NCI-H1048 (cell line): ENCODE measurements around the gene ITGA7.

Experiments
- DNase-seq: peaks from one replicate; lab custom pipeline; 2025; lab: John Stamatoyannopoulos, UW

ITGA7 gene

DNA sequence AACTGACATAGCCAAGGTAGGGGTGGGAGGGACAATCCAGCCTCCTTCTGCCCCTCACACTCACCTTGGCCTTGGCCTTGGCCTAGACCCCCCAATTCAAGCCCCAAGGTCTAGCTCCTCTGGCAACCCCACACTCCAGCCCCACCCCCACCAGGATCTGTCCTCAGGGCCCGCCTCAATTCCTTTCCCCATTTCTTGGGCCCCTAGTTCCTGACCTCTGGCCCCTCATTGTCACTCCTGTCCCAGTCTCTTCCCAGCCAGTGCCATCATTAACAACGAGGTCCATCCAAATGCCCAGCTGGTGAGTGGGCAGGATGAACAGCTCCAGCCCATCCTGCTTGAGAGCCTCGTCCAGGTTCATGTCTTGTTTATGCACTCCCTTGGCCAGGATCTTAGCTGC lies 28.4 kb upstream of the ITGA7 start:
- DNase-seq: no peak

DNA sequence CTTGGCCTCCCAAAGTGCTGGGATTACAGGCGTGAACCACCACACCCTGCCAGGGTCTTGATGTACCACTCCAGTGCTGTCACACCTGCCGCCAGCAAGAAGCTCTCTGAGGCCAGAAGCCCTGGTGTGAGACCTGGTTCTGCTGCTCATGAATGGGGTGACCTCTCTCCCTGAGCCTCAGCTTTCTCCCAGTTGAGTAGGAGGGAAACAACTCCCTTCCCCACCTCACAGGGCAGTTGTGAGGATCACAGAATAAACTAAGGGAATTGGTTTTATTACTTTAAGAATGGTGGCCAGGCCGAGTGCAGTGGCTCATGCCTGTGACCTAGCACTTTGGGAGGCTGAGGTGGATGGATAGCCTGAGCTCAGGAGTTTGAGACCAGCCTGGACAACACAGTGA lies 26.9 kb upstream of the ITGA7 start:
- DNase-seq: no peak

DNA sequence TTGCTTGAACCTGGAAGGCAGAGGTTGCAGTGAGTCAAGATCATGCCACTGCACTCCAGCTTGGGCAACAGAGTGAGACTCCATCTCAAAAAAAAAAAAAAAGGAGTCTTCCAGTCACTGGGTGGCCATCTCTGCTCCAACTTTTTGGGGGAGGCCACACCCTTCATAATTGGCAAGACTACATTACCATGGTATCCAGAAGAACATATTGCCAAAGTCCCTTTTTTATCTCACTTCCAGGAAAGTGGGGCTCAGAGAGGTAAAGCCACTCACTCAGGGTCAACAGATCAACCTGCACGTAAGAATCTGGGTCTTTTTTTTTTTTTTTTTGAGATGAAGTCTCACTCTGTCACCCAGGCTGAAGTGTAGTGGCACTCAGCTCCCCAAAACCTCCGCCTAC lies 26.2 kb upstream of the ITGA7 start:
- DNase-seq: no peak

DNA sequence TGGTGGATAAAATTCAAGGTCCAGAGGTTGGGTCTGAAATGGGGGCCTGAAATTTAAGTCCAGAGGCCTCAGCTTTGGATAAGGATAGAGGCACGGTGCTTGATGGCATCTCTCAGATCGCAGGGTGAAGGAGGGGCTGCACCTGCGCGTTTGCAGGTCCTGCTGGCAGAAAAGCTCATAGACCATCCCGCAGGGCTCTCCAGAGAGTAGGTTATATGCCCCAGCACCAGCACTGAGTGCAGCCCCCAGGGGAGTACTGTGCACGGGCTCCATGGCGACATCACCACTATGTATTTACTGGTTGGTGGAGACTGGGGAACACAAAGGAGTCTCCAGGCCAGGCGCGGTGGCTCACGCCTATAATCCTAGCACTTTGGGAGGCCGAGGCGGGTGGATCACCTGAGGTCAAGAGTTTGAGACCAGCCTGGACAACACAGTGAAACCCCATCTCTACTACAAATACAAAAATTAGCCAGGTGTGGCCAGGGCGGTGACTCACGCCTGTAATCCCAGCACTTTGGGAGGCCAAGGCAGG lies 25.4 kb upstream of the ITGA7 start:
- DNase-seq: no peak

DNA sequence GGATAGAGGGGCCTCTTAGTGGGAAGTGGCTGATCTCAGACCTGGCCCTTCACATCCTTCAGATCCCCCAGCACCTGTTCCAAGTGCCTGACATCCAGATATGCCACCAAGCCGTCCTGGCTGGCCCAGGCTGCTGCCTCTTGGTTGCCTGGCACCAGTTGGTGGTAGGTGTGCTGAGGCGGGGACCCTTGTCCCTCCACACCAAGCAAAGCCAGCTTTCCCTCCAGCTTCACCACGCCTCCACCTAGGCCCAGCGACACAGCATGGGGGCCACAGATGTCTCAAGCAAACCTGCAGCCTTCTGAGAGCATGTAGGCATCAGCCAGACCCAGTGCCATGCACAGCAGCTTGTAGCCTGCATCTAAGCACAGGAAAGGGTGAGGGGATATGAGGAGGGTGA lies 24.6 kb upstream of the ITGA7 start:
- no peak for DNase-seq

DNA sequence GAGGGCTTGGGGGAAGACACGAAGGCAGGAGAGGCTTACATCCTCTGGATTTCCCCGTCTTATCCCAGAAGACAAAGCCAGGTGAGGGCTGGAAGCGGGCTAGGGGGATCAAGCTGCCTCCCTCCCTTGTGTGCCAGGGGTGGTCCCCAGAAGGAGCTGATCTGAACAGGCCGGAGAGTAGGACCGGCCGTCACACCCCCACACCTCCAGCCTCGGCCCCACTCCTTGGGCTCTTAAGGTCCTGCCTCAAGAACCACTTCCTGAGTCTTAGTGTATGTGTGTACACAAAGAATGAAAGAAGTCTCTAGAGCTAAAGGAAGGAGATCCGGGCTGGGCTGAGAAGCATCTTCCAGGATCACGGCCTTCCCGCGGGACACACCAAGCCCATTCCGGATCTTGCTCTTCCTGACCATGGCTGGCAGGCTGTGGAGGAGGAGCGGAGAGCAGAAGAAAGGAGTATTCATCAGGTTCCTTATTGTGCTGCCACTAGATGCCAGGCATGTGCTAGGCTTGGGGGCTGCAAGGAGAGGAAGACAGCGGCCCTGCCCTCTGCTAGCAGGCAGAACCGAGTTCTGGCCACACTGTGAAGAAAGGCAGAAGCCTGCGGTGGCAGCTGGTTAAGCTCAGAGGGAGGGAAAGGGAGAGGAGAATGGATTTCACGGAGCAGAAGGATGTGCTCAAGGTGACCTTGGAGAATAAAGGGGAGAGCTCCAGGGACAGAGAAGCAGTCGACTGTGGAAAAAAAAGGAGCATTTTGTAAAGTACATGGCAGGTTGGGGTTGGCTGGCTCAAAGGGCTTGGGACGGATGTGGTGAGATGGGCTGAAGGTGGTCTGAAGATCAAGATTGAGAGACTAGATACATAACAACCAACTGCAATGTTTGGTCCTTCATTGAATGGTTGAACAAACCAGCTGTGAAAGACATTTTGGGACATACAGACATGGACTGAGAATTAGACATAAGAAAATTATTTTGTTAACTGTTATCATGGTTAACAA lies 22.4 kb upstream of the ITGA7 start:
- DNase-seq: no peak

DNA sequence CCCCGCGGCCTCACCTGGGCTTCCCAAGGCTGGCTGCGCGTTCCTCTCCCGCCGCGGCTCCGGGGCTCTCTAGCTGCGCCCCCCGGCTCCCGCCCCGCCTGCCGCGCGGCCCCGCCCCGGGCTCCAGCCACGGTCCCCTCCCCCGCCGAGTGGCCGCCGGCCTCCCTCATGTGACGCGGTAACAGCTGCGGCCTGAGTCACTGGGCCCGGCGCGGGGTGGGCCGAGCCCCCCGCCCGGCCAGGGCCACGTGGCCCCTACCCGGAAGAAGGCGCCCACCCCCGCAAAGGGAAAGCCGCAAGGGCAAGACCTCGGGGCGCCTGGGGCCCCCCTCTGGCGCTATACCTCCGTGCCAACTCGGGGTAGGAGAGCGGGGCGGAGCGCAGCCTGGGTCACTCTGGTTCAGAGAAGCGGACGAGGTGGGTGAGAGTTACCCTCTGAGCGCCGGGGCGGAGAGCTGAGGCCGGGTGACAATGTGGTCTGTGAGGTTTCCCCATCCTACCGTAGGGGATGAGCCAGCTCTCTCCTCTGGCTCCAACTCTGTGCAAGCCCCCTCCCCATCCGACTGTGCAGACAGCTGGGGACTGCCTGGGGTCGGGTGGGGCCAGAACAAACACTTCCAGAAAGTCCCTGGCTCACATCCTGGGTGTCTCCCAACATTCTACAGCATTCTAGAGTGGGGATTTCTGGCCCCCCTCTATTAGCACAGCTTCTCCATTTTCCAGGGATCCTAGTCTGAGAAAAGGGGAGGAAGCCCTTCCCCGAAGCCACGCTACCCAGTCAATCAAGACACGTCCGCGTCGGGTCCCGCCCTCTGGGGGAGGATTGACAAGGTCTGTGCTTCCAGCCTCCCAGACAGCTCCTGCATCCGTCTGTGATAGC lies 21.5 kb upstream of the ITGA7 start, which contains the start of gene CD63:
CD63 (minus strand) TSS at position 71 of the 880 bp plus-strand sequence. CDS start 668 bp downstream, outside the sequence.
- DNase-seq: peak; percentile 71

DNA sequence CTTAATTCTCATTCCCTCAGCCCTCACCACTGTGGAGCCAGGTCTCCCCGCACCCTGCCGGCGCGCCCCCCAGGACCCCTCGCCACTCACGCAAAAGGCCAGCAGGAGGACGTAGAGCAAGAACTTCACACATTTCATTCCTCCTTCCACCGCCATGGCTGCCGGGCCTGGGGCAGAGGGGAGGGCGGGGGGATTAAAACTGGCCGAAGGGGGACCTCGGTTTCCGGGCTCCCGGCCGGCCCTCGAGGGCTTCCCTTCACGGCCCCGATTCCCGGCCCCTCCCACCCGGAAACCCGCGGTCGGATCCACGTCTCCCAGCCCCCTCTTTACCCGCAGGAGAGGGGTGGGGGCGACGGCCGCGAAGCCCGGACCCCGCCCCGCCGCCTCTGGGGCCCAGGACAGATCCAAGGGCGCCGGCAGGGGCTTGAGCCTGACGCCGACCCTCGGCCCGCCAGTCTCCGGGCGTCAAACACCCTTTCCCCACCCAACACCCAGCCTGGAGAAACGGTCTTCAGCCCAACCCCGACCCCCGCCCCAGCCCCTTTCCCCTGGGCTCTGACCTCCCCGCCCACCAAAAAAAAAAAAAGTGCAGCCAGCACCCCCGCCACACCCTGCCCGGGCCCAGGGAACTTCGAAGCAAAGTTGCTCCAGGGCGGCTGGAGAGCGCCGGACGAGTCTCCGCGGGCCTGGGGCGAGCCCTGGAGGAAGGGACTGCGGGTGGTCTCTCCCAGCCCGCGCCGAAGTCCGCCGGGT lies 20.7 kb upstream of the ITGA7 start:
- DNase-seq: no peak

DNA sequence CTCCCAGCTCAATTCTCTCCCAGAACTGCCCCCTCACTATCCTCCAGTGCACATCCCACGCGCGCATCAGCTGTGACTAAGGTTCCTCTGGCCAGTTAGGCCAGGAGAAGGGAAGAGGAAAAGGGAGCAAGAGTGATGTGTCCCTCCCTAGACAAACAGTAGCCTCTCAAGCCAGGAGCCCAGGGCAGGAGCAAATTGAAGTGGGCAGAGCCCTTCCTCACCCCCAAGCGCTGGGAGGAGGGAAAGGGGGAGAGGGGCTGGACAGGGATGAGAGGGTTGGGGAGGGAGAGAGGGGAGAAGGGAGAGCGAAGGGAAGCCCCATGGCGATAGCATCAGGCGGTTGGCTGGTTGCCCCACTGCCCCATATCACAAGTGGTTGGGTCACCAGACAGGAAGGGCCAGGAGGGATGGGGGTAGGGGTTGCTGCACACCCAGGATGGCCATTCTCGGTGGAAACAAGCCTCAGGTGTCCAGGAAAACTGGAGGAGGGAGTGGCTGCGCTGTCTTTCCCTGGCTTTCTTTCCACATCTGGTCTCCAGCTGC lies 20.0 kb upstream of the ITGA7 start:
- no peak for DNase-seq

DNA sequence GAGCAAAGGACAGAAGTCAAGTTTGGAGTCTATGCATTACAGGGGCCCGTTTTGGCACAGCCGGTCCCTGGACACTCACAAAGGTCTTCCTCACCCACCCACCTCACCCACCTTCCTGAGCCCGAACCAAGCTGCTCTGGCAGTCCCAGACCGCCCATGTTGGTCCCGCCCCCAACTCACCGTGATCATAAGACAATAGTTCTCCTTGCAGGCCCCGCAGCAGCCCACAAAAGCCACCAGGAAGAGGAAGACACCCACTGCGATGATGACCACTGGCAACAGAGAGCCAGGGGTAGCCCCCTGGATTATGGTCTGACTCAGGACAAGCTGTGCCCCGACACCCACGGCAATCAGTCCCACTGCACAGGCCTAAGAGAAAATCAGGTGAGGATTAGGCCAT lies 19.3 kb upstream of the ITGA7 start:
- DNase-seq: no peak

DNA sequence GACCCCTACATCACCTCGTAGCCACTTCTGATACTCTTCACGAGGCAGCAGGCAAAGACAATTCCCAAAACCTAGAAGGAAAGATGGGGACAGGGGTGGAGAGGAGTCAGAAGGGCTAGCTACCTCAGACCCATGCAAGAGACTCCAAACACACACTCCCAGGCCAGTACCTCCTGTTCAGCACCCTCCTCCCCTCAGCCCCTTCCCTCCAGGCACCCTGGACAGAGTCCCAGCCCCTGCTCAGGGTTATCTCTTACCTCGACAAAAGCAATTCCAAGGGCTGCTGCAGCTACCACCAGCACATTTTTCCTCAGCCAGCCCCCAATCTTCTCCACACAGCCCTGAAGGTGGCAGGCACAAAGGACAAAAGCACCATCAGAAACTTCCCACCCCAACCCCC lies 17.9 kb upstream of the ITGA7 start:
- DNase-seq: no peak

DNA sequence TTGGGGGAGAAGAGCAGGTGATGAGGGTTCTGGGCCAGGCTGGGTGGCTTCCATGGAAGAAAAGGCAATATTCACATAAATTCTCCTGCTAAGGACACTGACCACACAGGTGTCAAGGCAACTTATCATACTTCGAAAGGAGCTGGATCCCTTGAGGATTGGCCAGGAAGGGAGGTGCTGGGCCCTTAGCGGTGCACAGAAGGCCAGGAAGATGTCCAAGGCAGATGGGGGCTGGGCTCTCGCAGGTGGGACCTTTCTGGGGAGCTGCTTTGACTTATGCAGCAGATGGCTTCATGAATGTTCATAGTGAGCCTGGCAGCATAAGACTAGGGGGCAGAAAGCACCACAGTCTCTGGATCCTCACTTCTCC lies 17.2 kb upstream of the ITGA7 start:
- DNase-seq: no peak

DNA sequence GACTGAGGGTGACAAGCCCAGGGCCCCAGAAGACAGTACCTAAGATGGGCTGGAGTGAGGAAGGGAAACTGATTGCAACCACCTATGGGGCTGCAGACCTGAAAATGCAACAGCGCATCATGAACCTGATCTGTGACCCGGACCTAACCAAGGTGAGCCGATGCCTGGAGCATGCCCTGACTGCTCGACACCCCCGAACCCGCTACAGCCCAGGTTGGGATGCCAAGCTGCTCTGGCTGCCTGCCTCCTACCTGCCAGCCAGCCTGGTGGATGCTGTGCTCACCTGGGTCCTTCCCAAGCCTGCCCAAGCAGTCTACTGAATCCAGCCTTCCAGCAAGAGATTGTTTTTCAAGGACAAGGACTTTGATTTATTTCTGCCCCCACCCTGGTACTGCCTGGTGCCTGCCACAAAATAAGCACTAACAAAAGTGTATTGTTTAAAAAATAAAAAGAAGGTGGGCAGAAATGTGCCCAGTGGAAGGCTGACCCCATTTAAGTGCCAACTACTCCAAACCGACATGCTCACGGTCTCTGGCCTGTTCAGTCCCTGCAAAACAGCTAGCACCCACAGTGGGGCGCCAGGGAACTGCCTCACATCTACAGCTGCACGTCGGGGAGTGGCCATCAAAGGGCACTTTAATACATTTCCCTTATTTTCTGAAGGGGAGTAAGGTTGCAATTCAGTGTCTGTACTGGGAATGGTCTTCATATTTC lies 16.7 kb upstream of the ITGA7 start:
- peak; percentile 24 for DNase-seq

DNA sequence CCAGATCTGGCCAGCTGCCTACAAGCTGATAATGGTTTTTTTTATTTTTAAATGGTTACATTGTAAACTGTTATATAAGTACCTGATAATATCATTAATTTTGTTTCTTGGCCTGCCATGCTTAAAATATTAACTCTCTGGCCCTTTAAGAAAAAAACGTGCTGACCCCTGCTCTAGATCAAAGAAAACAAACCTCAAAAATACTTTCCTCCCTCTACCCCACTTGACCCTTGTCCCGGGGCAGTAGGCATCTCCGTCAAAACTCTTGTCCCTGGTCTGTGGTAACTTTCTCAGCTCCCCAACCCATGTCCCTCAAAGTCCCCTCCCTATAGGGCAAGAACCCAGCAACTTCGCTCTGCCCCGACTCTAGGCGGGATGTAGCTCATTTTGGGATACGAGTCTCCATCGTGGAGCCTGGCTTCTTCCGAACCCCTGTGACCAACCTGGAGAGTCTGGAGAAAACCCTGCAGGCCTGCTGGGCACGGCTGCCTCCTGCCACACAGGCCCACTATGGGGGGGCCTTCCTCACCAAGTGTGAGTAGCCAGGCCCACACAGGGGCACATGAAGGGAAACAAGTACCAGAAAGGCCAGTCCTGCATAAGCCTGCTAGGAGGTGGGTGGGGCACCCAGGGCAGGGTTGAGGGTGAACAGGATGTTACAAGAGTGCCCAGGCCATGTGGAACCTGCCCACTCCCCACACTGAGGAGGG lies 16.0 kb upstream of the ITGA7 start:
- DNase-seq: no peak

DNA sequence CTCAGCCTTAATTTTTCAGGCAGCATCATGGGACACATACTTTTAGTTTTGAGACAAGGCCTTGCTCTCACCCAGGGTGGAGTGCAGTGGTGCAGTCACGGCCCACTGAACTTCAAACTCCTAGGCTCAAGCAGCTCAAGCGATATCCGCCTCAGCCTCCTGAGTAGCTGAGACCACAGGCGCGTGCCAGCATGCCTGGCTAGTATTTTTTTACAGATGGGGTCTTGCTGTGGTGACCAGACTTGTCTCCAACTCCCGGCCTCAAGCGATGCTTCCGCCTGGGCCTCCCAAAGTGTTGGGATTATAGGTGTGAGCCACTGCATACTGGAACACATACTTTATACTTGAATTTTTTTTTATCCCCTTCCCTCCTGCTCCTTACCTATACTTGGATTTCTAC lies 15.2 kb upstream of the ITGA7 start:
- no peak for DNase-seq

DNA sequence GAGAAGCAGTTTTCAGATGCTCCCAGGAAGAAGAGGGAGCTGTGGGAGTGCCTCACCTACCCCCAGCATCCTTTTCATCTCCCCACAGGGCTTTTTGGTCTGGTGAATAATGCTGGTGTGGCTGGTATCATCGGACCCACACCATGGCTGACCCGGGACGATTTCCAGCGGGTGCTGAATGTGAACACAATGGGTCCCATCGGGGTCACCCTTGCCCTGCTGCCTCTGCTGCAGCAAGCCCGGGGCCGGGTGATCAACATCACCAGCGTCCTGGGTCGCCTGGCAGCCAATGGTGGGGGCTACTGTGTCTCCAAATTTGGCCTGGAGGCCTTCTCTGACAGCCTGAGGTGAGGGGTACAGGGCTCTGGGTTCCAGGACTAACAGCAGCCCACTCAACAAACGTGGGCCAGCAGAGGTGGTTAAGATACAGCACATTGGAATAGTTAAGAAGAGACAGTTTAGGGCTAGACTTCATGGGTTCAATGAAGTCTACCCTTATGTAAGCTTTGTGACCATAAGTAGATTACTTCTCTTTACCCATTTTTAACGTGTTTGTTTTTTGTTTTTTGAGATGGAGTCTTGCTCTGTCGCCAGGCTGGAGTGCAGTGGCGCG lies 14.0 kb upstream of the ITGA7 start:
- no peak for DNase-seq

DNA sequence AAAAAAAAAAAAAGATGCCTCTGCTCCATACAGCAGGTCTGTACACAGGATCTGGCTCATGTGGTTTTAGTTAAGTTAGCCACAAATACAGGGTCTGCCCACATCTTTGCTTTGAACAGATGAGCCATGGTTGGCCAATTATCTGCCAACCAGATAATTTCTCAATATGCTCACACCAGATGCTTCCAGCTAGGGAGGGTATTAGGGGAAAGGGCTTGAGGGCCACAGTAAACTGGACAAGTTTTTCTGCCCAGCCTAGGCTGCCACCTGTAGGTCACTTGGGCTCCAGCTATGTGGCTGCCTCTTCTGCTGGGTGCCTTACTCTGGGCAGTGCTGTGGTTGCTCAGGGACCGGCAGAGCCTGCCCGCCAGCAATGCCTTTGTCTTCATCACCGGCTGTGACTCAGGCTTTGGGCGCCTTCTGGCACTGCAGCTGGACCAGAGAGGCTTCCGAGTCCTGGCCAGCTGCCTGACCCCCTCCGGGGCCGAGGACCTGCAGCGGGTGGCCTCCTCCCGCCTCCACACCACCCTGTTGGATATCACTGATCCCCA lies 13.3 kb upstream of the ITGA7 start:
- DNase-seq: no peak

DNA sequence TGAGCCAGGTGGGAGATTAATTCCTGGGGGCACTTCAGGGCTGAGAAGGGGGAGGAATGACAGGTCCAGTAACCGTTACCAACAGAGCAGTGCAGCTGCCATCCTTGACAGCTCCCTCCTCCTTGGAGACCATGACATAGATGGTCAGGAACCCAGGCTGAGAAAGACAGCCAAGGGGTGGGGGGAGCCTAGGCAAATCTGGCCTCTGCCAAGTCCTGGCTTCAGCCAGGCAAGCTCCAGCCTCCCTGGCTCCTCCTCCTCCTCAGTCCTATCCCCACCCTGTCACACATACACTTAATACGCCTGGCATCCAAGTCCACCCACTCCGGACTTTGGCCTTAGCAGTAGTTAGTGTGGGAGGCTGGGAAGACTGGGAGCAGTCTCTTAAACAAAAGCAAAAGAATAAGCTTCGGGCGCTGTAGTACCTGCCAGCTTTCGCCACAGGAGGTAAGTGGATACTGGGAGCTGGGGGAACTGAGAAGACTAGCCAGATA lies 12.4 kb upstream of the ITGA7 start, which contains the start of gene RDH5:
RDH5 (plus strand) TSS at position 323 of the 494 bp plus-strand sequence. CDS start 792 bp downstream, outside the sequence.
- DNase-seq: no peak

DNA sequence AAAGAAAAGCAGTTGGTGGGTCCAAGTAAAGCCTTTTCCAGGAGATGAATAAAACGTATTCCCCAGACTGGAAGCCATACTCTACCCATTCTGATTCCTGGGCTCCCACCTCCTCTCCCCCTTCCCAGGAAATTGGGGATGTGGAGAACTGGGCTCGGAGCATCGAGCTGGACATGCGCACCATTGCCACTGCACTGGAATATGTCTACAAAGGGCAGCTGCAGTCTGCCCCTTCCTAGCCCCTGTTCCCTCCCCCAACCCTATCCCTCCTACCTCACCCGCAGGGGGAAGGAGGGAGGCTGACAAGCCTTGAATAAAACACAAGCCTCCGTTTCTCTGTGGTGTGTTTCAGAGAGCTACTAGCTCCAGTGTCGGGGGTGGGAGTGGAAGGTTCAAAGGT lies 11.7 kb upstream of the ITGA7 start:
- no peak for DNase-seq
